Left lung (tissue), 10 donors: ENCODE measurements around the gene CDC73. TPM values are rescaled to one million over a fixed set of nuclear protein-coding genes. Genes with fewer than 3 reads are reported as not detected.

Source experiments
- ATAC-seq: fragments of 200-7000 bp; cut with Tn5 transposase; one replicate; pipeline ENCODE4 v1.9.1; 2020; ENCODE audit warnings: moderate library complexity
- DNase-seq, 4 donors: peaks; one replicate each; pipeline ENCODE4 v3.0.0-alpha.2; 2013 to 2020
- H3K27ac ChIP-seq, 2 donors: fragments of 200-600 bp; sonication (generic) in 1 of 2; one replicate each; pipeline versions ENCODE4 v1.5.0 to v1.8.0; 2020 to 2021
- H3K27me3 ChIP-seq, 2 donors: fragments of 200-600 bp; sonication (generic) in 1 of 2; one replicate each; pipeline versions ENCODE4 v1.5.0 to v1.8.0; 2020 to 2021
- H3K36me3 ChIP-seq, 2 donors: fragments of 200-600 bp; sonication (generic) in 1 of 2; one replicate each; pipeline versions ENCODE4 v1.5.0 to v1.8.0; 2020 to 2021
- H3K4me1 ChIP-seq, 2 donors: fragments of 200-600 bp; one replicate each; pipeline ENCODE4 v1.8.0; 2021
- H3K4me3 ChIP-seq, 2 donors: fragments of 200-600 bp; sonication (generic) in 1 of 2; one replicate each; pipeline versions ENCODE4 v1.5.0 to v1.8.0; 2020 to 2021; ENCODE audit warnings: mild to moderate bottlenecking in 1 of 2
- H3K9me3 ChIP-seq, 2 donors: fragments of 200-600 bp; sonication (generic) in 1 of 2; one replicate each; pipeline versions ENCODE4 v1.5.0 to v1.8.0; 2020 to 2021
- intact Hi-C, 2 donors: fragments of 100-400 bp; cut with DNase I; formaldehyde crosslinking; loops; one replicate each; pipeline versions ENCODE4 v1.11.2 to v1.14.2; 2022
- polyA plus RNA-seq, 6 donors: library from polyadenylated mRNA; unstranded; fragments of 120-200 nt; gene quantifications; one replicate each; pipeline ENCODE4 v1.2.1, GENCODE V29; 2013; ENCODE audit not compliant: insufficient read length in 6 of 6
- total RNA-seq, 2 donors: library from RNA; stranded (reverse); fragmentation: NEBNext Ultra II Directional; extraction: Animal tissue kit (Norgen Biotek cat#: 25700); gene quantifications; one replicate each; pipeline ENCODE4 v1.2.1, GENCODE V29; 2021
- TF ChIP-seq, protein P1 (sequence below), 2 donors: fragments of 200-600 bp; sonication (generic) in 1 of 2; IDR thresholded peaks; one replicate each; pipeline versions ENCODE4 v1.5.0 to v1.8.0; 2021; ENCODE audit warnings: antibody characterized with exemption in 2 of 2
- donor health status: DM: no; HTN: yes; CAD: no.
- donor health status: DM: no; HTN: no; CAD: no.

CDC73 gene
- total and polyA plus RNA-seq, 8 donors, result 45.2 to 56.4 (median 53.2) TPM

DNA sequence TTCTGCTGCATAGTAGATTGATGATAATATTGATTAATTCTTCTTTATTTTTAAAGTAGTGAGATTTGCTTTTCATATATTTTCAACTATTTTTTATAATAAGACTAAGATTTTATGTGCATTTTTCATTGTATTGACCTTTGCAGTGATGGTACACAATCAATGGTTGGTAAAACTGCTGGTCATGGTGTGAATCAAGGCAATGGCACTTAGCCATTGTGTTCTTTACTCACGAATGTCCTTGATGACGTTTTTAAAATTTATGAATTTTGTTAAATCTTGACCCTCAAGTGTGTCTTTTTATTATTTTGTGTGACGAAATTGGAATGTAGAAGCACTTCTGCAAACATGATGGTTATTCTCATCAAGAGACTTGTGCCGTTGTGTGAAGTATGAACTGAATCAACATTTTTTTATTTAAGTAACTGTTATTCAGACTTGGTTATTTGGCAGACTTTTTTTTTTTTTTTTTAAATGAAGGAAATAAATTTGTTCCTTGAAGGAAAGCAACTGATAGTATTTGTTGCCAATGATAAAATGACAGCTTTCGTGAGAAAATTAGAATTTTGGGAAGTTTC lies 22.6 kb downstream of the CDC73 start:
- Histone ChIP-seq H3K27me3 (no peaks in the 10 kb centered on the region), H3K9me3 (no peaks in the 10 kb centered on the region), H3K4me1 (peaks cover 0 to 5% of the 10 kb centered on the region in 2 donors), H3K36me3 (peaks cover 0 to 82% of the 10 kb centered on the region in 2 donors), H3K27ac (no peak overlapping the region), H3K4me3 (no peak overlapping the region)
- ATAC-seq (peak; percentile 73), DNase-seq (no peak)
- TF ChIP-seq, protein P1, sequence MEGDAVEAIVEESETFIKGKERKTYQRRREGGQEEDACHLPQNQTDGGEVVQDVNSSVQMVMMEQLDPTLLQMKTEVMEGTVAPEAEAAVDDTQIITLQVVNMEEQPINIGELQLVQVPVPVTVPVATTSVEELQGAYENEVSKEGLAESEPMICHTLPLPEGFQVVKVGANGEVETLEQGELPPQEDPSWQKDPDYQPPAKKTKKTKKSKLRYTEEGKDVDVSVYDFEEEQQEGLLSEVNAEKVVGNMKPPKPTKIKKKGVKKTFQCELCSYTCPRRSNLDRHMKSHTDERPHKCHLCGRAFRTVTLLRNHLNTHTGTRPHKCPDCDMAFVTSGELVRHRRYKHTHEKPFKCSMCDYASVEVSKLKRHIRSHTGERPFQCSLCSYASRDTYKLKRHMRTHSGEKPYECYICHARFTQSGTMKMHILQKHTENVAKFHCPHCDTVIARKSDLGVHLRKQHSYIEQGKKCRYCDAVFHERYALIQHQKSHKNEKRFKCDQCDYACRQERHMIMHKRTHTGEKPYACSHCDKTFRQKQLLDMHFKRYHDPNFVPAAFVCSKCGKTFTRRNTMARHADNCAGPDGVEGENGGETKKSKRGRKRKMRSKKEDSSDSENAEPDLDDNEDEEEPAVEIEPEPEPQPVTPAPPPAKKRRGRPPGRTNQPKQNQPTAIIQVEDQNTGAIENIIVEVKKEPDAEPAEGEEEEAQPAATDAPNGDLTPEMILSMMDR (IDR thresholded peaks at IDR 0.05), result no peak
- intact Hi-C loops, result no loop called here

DNA sequence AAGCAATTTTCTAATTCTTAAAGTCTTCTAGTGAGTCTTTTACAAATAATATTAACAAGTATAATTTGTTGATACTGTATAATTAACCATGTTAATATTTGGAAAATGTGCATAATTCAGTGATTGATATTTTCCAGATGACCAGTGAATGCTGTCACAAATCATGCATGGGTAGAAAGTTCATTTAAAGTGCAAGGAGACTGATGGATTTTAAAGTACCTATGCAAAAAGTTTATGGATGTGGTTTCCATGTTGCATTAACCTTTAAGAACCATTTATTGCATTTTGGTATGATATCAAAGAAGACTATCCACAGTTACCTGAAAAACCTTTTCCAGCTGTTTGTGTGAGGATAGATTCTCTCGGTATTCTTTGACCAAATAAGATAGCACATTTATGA lies 23.2 kb downstream of the CDC73 start:
- ATAC-seq (no peak), DNase-seq (no peak)
- intact Hi-C loops, result no loop called here
- peaks cover 0 to 5% of the 10 kb centered on the region in 2 donors for H3K4me1 ChIP-seq
- H3K27ac ChIP-seq, result no peak overlapping the region
- peaks cover 0 to 80% of the 10 kb centered on the region in 2 donors for H3K36me3 ChIP-seq
- H3K27me3 ChIP-seq, result no peaks in the 10 kb centered on the region
- TF ChIP-seq, protein P1 (IDR thresholded peaks at IDR 0.05), result no peak
- H3K4me3 ChIP-seq, result no peak overlapping the region
- no peaks in the 10 kb centered on the region for H3K9me3 ChIP-seq

- TF ChIP-seq, protein P1 (IDR thresholded peaks at IDR 0.05), result no peak
- Histone ChIP-seq H3K27ac (no peak overlapping the region), H3K27me3 (no peaks in the 10 kb centered on the region), H3K4me1 (no peaks in the 10 kb centered on the region), H3K36me3 (peaks cover 0 to 40% of the 10 kb centered on the region in 2 donors), H3K4me3 (no peak overlapping the region), H3K9me3 (no peaks in the 10 kb centered on the region)
- no peak for DNase-seq
- ATAC-seq, result no peak
- intact Hi-C loops, result no loop called here
These were observed 34.4 kb downstream of the CDC73 start for GRCh38 chr1:193156117-193156821.

DNA sequence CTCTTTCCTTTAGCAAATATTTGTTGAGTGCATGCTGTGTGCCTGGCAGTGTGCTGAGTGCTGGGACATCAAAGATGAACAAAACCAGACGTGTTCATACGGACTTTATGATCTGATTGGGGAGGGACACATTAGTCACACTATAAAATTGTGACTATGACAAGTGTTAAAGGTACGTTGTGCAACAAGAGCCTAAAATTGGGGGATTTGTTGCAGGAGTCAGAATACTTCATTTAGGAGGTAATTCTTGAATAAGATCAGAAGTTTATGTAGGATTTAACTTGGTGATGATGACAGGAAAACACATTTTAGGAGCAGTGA lies 35.0 kb downstream of the CDC73 start:
- peaks cover 0 to 35% of the 10 kb centered on the region in 2 donors for H3K36me3 ChIP-seq
- H3K27me3 ChIP-seq, result no peaks in the 10 kb centered on the region
- intact Hi-C loops, result no loop called here
- no peak overlapping the region for H3K27ac ChIP-seq
- DNase-seq (no peak), ATAC-seq (no peak)
- H3K9me3 ChIP-seq, result no peaks in the 10 kb centered on the region
- H3K4me3 ChIP-seq, result no peak overlapping the region
- no peaks in the 10 kb centered on the region for H3K4me1 ChIP-seq
- TF ChIP-seq, protein P1 (IDR thresholded peaks at IDR 0.05), result no peak

- no peak for ATAC-seq
- TF ChIP-seq, protein P1 (IDR thresholded peaks at IDR 0.05), result no peak
- H3K4me1 ChIP-seq, result no peaks in the 10 kb centered on the region
- H3K36me3 ChIP-seq, result peaks cover 0 to 31% of the 10 kb centered on the region in 2 donors
- no peak for DNase-seq
- intact Hi-C loops, result no loop called here
- no peak overlapping the region for H3K27ac ChIP-seq
- H3K27me3 ChIP-seq, result no peaks in the 10 kb centered on the region
- no peaks in the 10 kb centered on the region for H3K9me3 ChIP-seq
- no peak overlapping the region for H3K4me3 ChIP-seq
These were observed 35.5 kb downstream of the CDC73 start for GRCh38 chr1:193157360-193157759.
